ENCODE results near the gene MCM10. TPM values are rescaled to one million over a fixed set of nuclear protein-coding genes. Genes with fewer than 3 reads are reported as not detected.
A peak's percentile ranks its signal among the peaks of the same experiment; 100 is the strongest.
"Not testable (repeated sequence)": the region's sequence is repeated elsewhere in the genome, so short reads cannot be mapped to it uniquely, and the experiment has no call there.

The MCM10 gene
- 20.7 and 21.9 TPM in 2 replicates for total RNA-seq (2014; rRNA removed; shearing (Covaris generic))

DNA sequence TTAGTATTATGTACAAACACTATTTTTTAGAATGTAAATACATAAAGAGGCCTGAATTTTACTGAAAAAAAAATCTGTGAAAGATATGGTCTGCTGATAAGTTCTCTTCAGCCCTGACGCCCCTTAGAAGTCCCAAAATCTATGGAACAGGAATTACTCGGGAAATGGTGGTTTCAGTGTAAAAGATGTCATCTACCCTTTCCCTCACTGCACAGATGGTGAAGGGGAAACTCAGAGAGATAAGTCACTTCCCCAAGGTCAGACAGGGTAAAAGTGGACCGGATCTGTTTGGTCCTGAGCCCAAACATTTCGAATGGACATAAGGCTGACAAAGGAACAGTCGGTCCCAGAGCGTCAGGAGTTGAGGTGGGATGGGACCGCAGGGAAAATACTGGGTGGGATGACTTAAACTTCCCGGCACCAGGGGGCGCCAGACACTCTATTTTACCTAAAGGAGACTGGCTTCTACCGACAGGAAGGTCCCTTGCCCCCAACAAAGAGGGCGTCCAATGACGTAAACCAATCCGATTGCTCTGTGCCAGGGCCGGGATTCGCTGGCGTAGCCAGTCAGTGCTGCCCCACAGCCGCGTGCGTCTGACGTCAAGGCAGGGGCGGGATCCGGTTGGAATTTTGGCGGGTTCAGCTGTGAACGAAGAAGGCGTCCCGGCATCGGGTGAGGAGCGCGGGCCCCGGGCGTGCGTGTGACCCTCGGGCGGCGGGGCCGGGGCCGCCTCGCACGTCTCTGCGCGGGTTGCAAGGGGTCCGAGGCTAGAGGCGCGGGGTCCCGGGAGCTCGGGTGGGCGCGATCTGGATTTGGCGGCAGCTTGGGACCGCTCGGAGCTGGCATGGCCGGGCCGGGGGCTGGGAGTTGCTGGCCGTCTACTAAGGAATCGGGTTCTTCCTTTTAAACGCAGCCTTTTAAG lies at the start of gene MCM10:
Gene MCM10 (plus strand): TSS at position 625 of the 923 bp plus-strand sequence. CDS start 2,645 bp downstream, outside the sequence.
- DNase-seq (ENCODE audit: low read depth): peak; percentile 100

DNA sequence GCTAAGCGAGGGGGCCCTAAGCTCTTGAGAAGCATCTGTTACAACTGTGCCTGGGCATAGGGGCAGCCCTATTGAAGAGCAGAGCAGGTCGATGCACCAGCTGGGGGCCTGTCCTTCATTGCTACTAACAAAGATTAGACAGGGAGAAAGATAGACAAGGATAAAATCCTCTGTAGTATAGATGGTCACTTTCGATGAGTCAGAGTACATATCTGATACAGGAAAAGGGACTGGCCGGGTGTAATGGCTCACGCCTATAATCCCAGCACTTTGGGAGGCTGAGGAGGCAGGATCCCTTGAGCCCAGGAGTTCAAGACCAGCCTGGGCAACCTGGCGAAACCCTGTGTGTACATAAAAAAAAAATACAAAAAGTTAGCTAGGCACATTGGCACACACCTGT lies 47.8 kb upstream of the MCM10 start:
- DNase-seq (ENCODE audit: low read depth): no peak

DNA sequence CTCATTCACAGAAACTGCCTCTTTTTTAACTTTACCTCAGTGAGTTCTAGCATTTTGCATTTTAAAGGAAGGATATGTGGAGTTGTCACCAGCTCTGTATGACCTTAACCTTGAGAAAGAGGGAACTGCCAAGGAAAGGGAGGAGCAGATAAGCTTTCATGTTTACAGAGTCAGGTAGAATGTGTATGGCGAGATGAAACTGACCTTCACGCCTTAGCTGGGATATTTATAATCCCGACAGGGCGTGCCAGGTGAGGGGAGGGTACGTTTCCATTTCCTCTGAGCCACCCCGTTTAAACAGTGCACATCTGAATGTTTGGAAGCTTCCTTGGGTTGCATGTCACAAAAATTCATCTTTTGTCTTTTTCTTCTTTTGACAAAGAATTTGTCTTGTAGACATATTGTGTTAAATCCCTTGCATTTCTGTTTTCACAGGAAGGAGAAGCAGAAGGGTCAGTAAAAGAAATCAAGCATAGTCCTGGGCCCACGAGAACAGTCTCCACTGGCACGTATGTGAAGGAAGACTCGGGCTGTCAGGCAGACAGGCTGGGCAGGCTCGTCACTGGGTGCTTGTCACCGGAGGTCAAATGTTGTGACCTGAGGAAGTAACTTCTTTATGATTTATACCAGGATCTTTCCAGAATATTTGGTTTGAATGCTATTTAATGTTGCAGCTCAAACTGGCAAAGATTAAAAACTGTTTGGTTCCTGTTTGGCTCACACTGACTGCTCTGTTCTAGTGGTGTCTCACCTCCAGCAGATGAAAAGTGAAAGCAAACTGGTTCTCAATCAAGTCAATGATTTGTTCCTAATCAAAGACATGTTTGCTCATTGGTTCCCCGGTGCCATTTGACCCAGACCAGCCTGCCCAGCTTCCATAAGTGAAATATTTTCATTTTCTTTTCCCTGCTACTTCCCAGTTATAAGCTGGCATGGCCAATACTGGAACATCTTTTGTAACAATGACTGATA lies 45.2 kb upstream of the MCM10 start:
- DNase-seq (ENCODE audit: low read depth): no peak

DNA sequence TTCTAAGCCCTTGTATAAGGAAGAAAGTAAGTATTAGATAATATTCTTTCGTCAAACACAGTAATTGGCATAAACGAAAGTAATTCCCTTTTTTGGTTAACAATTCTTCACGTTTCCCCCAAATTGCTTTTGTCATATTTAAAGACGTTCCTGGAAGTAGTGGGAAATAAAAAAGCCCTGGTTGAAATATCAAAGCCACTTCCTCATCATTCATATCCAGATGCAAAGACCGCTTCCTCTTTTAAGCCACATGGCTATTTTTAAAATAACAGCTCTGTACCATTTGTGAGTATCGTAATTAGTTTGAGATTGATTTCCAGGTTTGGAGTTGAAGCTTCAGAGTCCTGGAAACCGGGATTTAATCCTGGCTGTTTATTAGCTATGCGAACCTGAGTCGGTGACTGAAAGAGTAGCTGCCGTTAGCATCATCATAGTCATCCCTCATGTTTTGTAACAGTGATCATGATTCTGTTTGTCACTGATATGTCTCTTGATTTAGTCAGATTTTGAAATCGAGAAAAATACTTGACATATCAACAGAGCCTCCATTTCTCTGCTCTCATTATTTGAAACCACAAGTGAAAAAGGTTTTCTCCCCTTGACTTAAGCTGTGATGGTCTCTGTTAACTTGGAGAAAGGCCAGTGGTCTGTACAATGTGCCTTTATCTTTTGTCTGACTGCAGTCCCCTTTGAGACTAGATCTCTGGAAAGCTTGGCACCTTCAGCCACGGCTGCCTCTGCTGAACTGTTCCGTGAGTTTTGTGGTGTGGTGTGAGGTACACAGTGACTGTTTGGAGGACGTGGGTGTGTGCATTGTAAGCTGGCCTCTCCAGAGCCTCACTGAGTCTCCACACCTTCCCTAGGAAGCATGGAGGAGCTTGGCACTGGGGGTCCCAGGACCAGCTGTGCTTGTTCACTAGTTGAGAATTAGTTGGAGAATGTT lies 43.2 kb upstream of the MCM10 start:
- no peak for DNase-seq (ENCODE audit: low read depth)

DNA sequence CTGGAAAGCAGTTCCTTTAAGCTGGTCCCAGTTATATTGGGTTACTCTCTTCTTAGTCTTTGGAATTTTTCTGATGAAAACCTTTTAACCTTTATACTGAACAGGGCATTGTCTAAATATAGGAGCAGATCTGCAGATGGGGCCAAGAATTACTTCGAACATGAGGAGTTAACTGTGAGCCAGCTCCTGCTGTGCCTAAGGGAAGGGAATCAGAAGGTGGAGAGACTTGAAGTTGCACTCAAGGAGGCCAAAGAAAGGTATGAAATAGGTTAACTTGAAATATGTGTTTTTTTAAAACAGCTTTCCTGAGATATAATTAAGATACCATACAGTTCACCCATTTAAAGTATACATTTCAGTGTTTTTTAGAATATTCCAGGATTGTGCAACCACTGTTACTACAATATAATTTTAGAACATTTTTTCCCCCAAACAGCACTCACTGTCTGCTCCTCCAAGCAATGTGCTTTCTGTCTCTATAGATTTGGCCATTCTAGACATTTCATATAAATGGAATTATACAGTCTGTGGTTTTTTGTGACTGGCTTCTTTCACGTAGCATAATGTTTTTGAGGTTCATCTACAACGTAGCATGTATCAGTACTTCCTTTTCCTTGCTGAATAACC lies 42.5 kb upstream of the MCM10 start:
- DNase-seq (ENCODE audit: low read depth): no peak

DNA sequence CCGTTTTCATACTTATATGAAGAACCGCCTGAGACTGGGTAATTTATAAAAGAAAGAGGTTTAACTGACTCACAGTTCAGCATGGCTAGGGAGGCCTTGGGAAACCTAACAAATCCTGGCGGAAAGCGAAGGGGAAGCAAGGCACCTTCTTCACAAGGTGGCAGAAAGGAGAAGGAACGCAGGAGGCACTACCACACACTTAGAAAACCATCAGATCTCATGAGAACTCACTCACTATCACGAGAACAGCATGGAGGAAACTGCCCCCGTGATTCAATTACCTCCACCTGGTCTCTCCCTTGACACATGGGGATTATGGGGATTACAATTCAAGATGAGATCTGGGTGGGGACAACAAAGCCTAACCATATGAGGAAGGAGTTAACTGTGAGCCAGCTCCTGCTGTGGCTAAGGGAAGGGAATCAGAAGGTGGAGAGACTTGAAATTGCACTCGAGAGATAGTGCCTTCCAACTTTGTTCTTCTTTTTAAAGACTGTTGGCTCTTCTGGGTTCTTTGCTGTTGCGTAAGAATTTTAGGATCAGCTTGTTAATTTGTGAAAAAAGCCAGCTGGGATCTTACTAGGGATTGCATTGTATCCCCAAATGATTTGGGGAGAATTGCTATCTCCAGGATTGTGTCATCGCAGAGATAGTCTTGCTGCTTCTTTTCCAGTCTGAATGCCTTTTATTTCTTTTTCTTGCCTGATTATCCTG lies 40.4 kb upstream of the MCM10 start:
- DNase-seq (ENCODE audit: low read depth): no peak

DNA sequence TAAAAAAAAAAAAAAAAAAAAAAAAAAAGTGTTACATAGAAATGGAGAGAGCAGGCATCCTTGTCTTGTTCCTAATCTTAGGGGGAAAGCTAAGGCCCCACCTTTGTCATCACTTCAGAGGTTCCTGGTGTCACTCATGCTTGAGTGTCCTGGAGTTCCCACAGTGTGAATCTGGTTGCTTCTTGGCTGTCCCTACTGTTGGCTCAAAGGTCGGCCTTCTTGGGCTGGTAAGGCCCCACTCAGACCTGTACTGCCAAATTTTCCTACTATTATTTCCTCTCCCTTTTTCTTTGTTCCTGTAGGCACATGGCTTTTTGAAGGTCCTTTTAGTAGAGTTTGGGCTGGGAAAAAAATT lies 39.9 kb upstream of the MCM10 start:
- DNase-seq (ENCODE audit: low read depth): no peak

DNA sequence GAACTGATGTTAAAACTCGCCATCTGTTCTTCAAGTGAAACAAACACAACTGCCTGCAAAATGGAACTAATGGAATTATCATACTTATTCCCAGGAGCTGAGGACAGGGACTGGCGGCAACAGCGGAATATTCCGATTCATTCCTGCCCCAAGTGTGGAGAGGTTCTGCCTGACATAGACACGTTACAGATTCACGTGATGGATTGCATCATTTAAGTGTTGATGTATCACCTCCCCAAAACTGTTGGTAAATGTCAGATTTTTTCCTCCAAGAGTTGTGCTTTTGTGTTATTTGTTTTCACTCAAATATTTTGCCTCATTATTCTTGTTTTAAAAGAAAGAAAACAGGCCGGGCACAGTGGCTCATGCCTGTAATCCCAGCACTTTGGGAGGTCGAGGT lies 24.7 kb upstream of the MCM10 start:
- DNase-seq (ENCODE audit: low read depth): no peak

DNA sequence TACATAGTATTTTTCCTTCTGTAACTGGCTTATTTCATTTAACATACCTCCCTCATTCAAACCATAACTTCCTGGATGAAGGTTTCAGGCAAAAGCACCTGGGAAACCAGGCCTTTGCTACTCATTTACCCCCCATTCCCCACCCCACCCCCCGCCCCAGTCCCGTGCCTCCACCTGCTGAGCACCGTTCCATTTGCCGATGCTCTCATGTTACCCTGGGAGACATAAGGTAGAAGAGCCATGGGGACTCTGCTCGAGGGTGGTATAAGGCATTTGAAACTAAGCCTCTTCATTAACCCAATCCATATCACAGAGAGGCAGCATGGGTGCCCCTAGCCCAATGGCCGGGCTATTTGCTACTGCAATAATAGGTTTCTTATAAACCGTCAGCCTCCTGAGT lies 22.2 kb upstream of the MCM10 start:
- no peak for DNase-seq (ENCODE audit: low read depth)

DNA sequence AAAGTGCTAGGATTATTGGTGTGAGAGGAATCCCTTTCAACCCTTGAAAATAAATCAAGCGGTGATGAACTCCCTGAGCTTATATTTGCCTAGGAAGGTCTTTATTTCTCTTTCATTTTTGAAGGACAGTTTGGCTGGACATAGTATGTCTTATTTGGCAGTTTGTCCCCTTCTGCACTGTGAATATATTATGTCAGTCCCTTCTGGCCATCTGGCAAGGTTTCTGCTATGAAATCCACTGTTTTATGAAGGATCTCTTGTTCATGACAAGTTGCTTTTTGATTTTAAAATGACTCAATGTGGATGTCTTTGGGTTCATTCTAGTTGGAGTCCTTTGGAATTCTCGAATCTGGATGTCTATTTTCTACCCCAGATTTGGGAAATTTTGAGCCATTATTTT lies 21.7 kb upstream of the MCM10 start:
- peak; percentile 9 for DNase-seq (ENCODE audit: low read depth)

DNA sequence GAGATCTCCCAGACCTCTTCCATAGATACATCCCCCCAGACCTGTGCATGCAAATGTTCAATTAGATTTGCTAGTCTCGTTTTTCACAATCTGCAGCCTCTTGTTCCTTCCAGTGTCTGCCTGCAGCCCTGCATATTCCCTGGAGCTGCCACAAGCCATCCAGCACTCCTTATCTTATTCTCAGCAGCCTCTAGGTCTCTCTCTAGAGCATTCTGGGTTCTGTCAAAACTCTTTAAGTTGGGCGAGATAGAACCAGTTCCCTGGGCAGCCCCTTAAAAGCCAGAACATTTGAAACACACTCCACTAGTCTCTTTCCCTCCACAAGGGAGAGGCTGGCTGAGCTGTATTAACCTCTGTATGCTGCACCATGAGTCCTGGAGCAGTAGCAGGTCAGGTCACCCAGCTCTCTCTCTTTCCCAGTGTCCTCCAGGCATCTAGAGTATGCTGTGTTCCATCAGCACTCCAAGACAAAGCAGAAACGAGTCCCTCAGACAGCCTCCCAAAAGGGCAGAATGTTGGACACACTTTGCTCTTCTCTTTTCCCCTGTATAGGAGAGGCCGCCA lies 20.6 kb upstream of the MCM10 start:
- DNase-seq (ENCODE audit: low read depth): no peak

DNA sequence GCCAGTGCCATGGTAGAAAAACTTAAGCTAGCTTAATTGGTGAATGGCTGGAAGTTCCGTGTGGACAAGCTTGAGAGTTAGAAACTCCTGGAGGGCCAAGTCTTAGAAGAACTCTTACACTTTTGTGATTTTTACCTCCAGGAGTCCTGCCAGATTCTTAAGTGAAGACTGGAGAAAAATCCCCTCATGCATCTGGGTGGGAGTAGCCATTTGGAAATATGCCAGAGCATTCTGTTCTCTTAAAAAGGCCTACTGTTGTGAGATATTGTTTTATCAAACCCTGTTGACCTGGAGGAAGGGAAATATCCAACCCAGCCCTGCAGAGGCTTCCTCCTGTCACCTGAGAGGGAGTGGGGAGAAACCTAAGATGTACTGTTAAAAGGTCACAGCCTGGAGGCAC lies 17.6 kb upstream of the MCM10 start:
- no peak for DNase-seq (ENCODE audit: low read depth)

DNA sequence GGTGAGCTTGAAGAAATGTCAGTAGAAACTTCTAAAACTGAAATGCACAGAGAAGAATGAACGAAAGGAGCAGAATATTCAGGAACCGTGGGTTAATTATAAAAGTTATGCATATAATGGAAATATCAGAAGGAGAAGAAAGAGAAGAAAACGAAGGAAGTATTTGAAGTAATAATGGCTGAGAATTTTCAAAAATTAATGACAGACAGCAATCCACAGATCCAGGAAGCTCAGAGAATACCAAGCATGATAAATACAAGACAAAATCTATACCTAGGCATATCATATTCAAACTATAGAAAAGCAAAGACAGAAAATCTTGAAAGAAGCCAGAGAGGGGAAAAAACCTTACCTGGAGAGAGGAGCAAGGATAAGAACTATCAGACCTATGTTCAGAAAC lies 16.5 kb upstream of the MCM10 start:
- DNase-seq (ENCODE audit: low read depth): no peak

DNA sequence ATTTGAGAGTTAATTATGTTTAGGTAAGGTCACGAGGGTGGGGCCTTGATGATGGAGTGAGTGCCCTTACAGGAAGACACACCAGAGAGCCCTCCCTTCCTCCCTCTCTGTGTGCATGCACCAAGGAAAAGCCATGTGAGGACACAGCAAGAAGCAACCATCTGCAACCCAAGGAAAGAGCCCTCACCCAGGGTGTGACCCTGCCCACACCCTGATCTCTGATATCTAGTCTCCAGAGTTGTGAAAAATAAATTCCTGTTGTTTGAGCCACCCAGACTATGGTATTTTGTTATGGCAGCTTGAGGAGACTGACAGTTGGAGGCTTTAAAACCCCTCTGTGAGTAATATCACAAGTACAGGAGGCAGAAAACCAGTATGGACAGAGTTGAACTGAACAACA lies 15.0 kb upstream of the MCM10 start:
- no peak for DNase-seq (ENCODE audit: low read depth)

DNA sequence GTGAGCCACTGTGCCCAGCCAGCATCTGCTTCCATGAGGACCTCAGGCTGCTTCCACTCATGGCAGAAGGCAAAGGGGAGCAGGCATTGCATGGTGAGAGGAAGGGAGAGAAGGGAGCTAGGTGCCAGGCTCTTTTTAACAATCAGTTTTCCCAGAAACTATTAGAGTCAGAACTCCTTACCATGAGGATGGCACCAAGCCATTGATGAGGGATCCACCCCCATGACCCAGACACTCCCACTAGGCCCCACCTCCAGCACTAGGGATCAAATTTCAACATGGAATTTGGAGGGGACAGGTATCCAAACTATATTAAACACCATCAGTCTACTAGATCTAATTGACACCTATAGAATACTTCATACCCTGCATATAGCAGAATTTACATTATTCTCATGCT lies 14.2 kb upstream of the MCM10 start:
- no peak for DNase-seq (ENCODE audit: low read depth)

DNA sequence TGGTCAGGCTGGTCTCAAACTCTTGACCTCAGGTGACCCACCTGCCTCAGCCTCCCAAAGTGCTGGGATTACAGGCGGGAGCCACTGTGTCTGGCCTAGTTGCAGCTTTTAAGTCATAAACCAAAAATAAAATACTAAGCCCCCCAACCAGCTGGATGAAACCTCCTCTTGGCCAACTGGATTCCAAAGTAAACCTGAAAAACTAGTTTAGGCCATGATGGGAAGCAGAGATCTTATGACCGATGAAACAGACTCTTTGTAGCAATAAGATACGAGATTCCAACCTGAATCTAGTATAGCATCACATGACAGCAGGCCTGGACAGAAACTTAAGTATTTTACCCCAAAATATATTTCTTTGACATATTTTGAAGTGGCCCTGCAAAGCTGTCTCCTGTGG lies 9.1 kb upstream of the MCM10 start:
- DNase-seq (ENCODE audit: low read depth): no peak

DNA sequence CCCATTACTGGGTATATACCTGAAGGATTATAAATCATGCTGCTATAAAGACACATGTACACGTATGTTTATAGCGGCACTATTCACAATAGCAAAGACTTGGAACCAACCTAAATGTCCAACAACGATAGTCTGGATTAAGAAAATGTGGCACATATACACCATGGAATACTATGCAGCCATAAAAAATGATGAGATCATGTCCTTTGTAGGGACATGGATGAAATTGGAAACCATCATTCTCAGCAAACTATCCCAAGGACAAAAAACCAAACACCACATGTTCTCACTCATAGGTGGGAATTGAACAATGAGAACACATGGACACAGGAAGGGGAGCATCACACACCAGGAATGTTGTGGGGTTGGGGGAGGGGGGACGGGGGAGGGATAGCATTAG lies 5.5 kb upstream of the MCM10 start:
- DNase-seq (ENCODE audit: low read depth): not testable (repeated sequence)

DNA sequence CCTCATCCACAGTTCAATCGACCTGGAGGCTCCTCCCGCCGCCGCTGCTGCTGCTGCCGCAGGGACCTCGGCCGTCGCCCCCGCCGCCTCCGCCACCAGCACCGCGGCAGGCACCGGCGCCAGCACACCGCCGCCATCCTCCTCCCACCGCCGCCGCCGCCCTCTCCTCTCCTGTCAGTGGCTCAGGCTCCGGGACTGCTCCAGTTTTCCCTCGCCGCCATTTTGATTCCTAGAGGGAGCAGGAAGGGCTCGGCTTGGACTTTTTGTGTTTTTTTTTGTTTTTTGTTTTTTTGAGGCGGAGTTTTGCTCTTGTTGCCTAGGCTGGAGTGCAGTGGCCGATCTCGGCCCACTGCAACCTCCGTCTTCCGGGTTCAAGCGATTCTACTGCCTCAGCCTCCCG lies 3.0 kb upstream of the MCM10 start:
- DNase-seq (ENCODE audit: low read depth): no peak

DNA sequence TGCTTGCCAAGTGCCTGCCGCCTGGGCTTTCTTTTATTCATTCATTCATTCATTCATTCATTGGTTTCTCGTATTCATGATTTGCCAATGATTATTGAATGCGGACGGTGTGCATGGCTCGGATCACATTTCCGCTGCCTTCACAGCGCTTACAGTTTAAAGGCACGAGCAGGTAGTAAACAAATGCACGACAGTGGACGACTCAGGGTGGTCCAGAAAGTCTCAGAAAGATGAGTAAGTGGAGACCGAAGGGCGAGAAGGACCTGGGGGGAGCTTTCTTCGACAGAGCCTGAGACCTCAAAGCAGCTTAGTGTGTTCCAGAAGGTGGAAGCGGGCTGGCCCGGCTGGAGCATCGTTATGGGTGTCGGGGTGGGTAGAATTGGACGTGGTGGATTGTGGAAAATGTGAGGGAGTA lies 506 bp downstream of the MCM10 start:
- DNase-seq (ENCODE audit: low read depth): peak; percentile 16

DNA sequence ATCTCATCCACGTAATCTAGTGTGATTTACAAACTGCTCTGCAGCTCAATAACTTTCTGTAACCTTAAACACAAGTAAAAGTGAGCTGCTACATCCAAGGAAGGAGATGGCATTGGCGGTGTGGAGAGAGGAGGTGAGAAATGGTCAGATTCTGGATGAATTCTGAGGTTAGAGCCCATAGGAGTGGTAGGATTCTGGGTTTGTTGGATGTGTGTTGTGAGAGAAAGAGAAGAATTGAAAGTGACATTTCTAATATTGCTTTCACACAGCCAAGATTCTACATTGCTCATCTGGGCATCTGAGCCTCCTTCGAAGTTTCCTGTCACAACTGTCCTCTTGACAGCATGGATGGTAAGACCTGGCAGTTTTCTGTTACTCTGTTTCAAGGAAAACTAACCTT lies 2.5 kb downstream of the MCM10 start:
- no peak for DNase-seq (ENCODE audit: low read depth)
